ENCODE data around the gene ZNF468.
"Not testable (repeated sequence)": the region's sequence is repeated elsewhere in the genome, so short reads cannot be mapped to it uniquely, and the experiment has no call there.

Gene ZNF468

GRCh38 chr19:52823676-52824075 lies 33.7 kb downstream of the ZNF468 start:
- no peak for DNase-seq

DNA sequence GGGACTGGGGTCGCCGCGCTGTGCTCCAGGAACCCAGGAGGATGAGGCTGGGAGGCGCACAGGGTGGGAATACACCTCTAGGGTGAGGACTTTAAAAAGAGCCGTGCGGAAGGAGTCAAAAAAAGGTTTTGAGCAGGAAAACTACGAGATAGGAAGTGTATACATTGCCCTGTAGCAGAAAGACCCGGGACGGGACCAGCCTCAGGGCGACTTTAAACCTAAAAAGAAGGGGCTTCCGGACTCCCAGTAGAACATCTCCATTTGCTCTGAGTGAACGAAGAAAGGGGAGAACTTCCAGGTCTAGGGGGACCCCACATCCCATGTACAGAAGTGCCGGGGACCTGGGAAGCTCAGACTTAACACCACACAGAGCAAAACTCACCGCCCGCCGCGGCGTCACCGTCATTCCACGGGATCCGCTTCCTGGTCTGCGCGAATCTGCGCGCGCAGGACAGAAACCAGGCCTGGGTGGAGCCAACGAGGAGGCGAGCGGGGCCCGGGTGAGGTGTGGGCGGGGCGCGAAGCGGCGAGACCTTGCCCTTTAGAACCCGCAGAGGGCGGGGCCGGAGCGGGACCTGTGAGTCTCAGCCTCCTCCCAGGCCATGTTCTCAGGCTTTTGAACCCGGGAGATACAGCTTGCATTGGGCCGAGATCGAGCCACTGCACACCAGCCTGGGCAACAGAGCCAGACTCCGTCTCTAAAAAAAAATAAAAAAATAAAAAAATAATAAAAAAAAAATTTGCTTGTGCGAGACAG lies 36.0 kb downstream of the ZNF468 start, which contains the start of gene ZNF28:
ZNF28 (minus strand) TSS at position 430 of the 757 bp plus-strand sequence. CDS start 3,675 bp downstream, outside the sequence.
- peak; percentile 81 to 84 for DNase-seq

DNA sequence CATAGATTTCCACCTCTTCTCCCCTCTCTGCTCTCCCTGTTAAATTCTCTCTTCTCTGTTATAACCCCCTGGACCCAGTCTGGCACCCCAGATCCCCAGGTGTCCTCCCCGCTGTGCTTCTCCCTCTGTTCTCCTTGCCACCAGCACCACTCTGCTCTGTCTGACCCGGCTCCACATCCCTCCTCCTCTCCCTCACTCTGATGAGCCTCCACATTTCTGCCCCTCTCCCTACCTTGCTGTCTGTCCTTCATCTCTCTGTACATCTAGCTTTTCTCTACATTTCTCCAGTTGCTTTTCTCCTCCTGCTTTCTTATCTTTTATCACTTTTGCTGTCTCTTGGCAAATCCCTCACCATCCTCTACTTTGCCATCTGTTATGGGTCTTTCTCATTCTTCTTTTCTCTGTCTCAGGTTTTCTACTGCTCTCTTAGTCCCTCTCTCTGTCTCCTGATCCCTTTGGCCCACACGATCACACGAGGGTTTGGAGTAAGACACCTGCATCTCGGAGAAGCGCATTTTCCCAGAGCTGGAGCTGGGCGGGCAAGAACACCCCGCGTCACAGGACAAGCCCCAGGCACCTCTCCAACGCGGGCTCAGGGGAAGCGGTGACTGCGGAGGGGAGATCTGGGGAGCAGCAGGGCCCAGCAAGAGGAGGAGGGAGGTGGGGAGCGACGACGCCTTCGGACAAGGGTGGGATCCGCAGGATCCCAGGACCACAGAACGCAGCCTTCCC lies 36.8 kb downstream of the ZNF468 start:
- peak; percentile 14 to 30 for DNase-seq

GRCh38 chr19:52809801-52810200 lies 47.6 kb downstream of the ZNF468 start:
- DNase-seq: no peak

GRCh38 chr19:52799950-52800640 lies 57.3 kb downstream of the ZNF468 start:
- not testable (repeated sequence) for DNase-seq

DNA sequence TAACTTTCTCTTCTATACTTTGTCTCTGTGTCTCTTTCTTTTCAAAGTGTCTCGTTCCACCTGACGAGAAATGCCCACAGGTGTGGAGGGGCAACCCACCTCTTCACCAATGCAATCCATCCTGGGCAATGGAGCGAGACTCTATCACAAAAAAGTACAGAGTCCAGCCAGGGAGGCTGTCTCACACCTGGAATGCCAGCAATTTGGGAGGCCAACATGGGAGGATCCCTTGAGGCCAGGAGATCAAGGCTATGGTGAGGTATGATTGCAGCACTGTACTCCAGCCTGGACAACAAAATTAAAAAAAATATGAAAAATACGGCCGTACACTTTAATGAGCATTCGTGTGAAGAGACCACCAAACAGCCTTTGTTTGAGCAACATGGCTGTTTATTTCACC lies 68.0 kb downstream of the ZNF468 start:
- no peak for DNase-seq

Measured in CD4-positive, alpha-beta T cell treated with Interleukin-4 for 1 hour (primary cell).